MM.1S (cell line): Measurements from ENCODE around the gene WDFY4.

Source experiments
- EZH2 ChIP-seq: fragments of 300-600 bp; sonication (generic); optimal IDR thresholded peaks from 2 replicates; pipeline ENCODE3; 2017; ENCODE audit warnings: low read depth, mild to moderate bottlenecking, antibody characterized with exemption, low read length, mixed read lengths
- EZH2phosphoT487 ChIP-seq: fragments of 300-600 bp; sonication (generic); IDR thresholded peaks from 2 replicates; pipeline ENCODE4 v1.6.1; 2018; ENCODE audit warnings: antibody characterized with exemption, low read length
- TF ChIP-seq, protein P1 (sequence below): fragments of 300-600 bp; sonication (generic); IDR thresholded peaks from 2 replicates; pipeline ENCODE4 v1.5.1; 2016; ENCODE audit warnings: antibody characterized with exemption, low read length, mixed read lengths

DNA sequence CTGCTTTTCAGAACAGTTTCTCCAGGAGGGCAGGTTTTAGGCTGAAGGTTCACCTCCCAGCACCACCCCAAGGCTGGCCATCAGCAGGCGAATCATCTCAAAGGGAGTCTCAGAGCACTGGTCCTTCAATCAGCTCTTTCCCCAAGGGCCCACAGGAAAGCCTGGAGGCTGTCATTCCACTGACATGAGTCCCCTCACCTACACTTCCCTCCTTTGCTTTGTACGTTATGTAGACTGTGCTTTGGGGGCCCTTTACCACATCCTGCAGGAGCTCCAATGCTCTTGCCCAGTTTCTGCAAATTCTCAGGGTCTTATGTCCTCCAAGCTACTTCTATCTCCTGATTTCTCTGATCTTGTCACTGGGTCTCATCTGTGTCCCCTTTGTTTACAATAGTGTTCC, 15.4 kb downstream of the WDFY4 start:
- TF ChIP-seq EZH2, result no peak
- TF ChIP-seq, protein P1, sequence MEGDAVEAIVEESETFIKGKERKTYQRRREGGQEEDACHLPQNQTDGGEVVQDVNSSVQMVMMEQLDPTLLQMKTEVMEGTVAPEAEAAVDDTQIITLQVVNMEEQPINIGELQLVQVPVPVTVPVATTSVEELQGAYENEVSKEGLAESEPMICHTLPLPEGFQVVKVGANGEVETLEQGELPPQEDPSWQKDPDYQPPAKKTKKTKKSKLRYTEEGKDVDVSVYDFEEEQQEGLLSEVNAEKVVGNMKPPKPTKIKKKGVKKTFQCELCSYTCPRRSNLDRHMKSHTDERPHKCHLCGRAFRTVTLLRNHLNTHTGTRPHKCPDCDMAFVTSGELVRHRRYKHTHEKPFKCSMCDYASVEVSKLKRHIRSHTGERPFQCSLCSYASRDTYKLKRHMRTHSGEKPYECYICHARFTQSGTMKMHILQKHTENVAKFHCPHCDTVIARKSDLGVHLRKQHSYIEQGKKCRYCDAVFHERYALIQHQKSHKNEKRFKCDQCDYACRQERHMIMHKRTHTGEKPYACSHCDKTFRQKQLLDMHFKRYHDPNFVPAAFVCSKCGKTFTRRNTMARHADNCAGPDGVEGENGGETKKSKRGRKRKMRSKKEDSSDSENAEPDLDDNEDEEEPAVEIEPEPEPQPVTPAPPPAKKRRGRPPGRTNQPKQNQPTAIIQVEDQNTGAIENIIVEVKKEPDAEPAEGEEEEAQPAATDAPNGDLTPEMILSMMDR, result no peak
- no peak for TF ChIP-seq EZH2phosphoT487
